ENCODE data around the gene OSBPL3.
"Not testable (repeated sequence)": the region's sequence is repeated elsewhere in the genome, so short reads cannot be mapped to it uniquely, and the experiment has no call there.

The OSBPL3 gene

GRCh38 chr7:24797270-24797669 lies 182.7 kb downstream of the OSBPL3 start:
- no peak for DNase-seq (ENCODE audit: low read depth, low spot score)

GRCh38 chr7:24795407-24795767 lies 184.6 kb downstream of the OSBPL3 start:
- no peak for DNase-seq (ENCODE audit: low read depth, low spot score)

- DNase-seq (ENCODE audit: low read depth, low spot score): not testable (repeated sequence)
These were observed 185.1 kb downstream of the OSBPL3 start for GRCh38 chr7:24794751-24795406.

GRCh38 chr7:24793982-24794648 lies 185.9 kb downstream of the OSBPL3 start:
- DNase-seq (ENCODE audit: low read depth, low spot score): no peak

DNA sequence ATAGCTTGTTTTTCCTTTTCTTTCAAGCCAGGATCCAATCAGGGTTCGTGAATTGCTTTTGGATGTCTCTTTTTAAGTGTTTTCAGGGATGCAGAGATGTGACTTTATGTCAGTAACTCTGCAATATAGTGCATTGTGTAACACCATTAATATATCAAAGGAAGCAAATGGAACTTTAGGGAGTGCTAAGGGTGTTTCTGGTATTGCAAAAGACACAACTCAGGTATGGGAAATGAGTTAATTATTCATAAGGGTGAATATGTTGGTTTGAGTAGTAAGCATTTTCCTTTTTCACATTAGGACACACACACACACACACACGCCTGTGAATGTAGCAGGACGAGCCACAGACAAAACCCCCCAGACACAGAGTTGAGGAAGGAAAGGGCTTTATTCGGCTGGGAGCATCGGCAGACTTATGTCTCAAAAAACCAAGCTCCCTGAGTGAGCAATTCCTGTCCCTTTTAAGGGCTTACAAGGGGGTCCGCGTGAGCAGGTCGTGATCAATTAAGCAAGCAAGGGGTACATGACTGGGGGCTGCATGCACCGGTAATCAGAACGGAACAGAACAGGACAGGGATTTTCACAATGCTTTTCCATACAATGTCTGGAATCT lies 190.9 kb downstream of the OSBPL3 start:
- DNase-seq (ENCODE audit: low read depth, low spot score): no peak

- DNase-seq (ENCODE audit: low read depth, low spot score): no peak
These were observed 191.9 kb downstream of the OSBPL3 start for GRCh38 chr7:24788075-24788474.

DNA sequence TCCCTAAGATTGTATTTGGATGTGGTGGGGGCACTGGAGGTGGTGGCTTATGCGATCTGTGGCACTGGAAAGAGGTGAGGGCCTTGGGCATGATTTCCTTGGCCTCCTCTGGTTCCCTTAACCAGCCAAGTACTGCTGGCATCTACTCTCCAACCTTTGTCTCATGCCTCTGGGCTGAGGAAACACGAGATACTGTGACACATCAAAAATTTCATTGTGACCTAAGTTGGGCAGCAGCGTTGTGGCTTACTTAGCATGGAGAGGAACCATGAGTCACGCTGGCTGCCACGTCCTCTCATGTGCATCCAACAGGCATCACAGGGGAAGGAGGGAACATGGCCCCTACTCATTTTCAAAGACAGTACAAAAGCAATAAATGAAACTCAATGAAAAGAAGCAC lies 193.0 kb downstream of the OSBPL3 start:
- DNase-seq (ENCODE audit: low read depth, low spot score): peak; percentile 34

GRCh38 chr7:24786306-24786705 lies 193.7 kb downstream of the OSBPL3 start:
- DNase-seq (ENCODE audit: low read depth, low spot score): no peak

DNA sequence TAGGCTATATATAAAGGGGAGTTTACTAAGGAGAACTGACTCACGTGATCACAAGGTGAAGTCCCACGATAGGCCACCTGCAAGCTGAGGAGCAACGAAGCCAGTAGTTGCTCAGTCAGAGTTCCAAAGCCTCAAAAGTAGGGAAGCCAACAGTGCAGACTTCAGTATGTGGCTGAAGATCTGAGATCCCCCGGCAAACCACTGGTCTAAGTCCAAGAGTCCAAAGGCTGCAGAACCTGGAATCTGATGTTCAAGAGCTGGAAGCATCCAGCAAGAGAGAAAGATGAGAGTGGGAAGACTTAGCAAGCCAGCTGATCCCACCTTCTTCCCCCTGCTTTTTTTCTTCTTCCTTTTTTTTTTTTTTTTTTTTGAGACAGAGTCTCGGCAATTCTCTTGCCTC lies 195.7 kb downstream of the OSBPL3 start:
- DNase-seq (ENCODE audit: low read depth, low spot score): no peak

- no peak for DNase-seq (ENCODE audit: low read depth, low spot score)
These were observed 196.3 kb downstream of the OSBPL3 start for GRCh38 chr7:24783698-24784097.

- DNase-seq (ENCODE audit: low read depth, low spot score): no peak
These were observed 198.9 kb downstream of the OSBPL3 start for GRCh38 chr7:24781106-24781505.

DNA sequence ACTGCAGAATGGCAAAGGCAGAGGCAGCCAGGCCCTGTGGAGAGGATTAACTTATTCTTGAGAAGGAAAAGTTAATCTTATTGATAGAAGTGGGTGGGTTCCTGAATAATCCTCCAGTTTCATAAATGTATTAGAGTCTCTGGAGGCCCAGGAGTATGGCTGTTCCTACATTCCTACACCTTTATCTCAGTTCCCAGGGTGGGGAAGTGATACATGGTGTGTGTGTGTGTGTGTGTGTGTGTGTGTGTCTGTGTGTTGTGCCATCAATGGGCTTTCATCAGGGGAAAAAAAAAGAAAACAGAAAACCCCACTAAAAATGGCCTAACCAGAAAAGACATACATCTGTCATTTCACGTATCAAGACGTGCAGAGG lies 200.7 kb downstream of the OSBPL3 start:
- DNase-seq (ENCODE audit: low read depth, low spot score): no peak

- DNase-seq (ENCODE audit: low read depth, low spot score): no peak
These were observed 201.3 kb downstream of the OSBPL3 start for GRCh38 chr7:24778543-24779282.

- no peak for DNase-seq (ENCODE audit: low read depth, low spot score)
These were observed 202.2 kb downstream of the OSBPL3 start for GRCh38 chr7:24777806-24778205.

DNA sequence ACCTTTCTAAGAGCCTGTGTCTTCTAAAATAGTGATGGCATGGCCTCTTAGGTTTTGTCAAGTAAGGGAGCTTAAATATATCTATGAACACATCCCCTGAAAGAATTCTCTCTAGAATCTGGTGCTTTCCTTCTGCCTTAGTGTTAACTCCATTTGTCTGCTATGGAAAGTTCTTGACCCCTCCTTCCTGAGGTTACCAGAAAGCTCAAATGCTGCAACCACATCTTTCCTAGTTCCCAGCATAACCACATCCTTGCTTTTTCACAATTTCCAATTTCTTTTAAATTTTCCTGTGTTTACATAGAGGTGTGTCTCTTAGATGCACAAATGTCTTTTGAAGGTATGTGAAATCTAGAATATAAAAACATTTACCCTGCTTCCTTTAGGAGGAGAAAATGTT lies 206.3 kb downstream of the OSBPL3 start:
- no peak for DNase-seq (ENCODE audit: low read depth, low spot score)

DNA sequence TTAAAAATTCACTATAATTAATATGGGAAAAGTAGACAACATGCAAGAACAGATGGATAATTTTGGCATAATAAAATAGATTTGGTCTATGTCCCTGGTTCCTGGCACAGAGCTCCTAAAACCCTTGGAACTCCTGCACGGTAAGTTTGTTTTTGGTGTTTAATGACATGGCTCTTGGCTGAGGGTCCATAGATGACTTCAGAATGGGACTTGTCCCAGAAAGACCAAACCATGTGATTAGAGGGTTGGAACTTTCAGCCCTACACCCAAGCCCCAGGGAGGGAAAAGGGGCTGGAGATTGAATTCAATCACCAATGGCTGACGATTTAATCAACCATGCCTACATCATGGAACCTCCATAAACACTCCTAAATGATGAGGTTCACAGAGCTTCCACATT lies 210.1 kb downstream of the OSBPL3 start:
- no peak for DNase-seq (ENCODE audit: low read depth, low spot score)

DNA sequence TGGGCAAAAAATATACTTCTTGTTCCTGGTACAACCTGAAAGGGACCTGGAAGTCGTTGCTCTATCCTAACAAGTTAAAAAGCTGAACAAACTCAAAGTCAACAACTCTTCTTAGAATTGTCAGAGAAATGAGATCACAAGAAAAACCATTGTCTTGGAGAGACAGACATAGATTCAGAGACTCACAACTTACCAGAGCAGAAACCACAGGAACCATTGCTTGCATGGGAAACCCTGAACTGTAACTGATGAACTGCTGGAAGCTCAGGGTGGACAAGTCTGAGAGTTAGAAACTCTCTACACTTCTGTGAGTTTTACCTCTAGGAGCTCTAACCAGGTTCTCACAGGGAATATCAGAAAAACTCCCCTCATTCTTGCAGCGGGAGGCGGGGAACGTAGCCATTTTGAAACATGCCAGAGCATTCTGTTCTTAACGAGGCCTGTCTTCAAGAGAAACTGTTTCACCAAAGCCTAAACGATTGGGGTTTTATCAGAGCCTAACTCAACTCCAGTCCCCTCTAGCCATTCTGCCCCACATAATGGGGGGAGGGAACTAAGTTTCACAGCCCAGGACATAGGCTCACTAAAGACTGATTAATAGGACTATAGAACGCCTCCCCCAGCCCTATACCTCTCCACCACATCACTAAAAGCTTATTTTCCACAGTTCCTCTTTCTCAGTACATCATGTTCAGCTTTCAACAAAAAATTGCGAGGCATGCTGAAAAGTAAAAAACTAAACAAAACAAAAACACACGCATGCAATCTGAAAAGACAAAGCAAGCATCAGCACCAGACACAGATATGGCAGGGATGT lies 210.8 kb downstream of the OSBPL3 start:
- no peak for DNase-seq (ENCODE audit: low read depth, low spot score)

DNA sequence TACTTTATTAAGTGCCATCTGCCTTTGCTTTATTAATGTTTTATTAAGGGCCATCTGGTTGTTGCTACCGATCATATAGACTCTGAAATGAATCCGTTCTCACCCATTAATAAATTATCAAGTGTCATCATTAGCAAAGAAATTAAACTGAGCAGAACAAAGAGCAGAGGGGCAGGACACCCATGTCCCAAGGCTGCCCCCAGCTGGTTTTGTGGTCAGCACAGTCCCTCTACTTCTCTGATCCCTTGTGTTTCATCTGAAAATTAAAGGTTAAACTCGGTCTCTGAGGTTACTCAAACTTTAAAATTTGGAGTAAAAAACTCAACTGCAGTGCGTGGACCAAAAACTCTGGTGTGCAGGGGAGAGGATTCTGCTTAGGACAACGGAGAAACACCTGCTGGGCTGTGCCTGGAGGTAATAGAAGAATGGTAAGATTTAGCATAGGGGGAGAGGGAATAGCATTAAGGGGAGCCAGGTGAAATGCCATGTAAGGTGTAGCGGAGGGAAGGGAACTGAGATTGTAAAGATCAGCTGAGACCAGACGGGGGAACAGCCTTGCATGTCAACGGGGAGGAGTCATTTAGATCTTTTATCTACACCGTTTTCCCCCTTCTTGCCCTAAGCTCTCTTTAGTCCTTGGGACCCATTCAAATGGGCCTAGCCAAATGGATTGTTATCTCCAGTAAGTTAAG lies 212.0 kb downstream of the OSBPL3 start:
- no peak for DNase-seq (ENCODE audit: low read depth, low spot score)

DNA sequence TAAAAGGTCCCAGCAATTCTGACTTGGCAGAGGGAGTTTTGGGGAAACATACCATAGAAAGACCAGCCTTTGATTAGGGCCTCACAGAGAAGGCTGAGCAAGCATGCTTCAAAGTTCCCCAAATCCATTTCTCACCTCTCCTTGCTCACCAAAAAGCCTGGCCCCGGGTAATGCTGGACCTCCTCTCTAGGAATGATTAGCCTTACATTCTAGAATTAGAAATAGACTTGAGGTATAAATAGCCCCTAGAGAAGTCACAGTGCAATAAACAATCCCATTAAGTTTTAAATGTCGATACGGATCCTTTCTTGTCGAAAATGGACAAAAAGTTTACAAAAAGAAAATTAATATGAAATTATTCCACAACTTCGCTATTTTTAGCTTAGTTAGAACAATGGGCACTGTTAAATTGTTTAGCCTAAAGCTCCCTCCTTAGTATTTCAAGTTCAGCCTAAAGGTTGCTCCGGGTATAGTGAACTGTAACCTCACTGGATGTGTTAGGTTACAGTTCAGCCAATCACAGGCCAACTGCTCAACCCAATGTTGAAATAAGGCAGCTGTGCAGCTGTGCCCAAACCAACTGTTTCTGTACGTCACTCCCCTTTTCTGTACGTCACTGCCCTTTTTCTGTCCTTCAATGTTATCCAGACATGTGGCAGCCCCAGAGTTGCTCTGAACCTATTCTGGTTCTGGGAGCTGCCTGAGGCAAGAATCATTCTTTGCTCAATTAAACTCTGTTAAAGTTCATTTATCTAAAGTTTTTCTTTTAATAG lies 214.8 kb downstream of the OSBPL3 start:
- DNase-seq (ENCODE audit: low read depth, low spot score): no peak

- no peak for DNase-seq (ENCODE audit: low read depth, low spot score)
These were observed 216.0 kb downstream of the OSBPL3 start for GRCh38 chr7:24764011-24764410.

All from brain pericyte (primary cell).